Suppressor macrophage treated with lipopolysaccharide for 1 hour (primary cell): ENCODE measurements around the gene CDH23.

Experiments used
- DNase-seq, 3 donors: peaks; one replicate each; pipeline ENCODE4 v3.0.0-alpha.2; 2020 to 2022

Gene CDH23

DNA sequence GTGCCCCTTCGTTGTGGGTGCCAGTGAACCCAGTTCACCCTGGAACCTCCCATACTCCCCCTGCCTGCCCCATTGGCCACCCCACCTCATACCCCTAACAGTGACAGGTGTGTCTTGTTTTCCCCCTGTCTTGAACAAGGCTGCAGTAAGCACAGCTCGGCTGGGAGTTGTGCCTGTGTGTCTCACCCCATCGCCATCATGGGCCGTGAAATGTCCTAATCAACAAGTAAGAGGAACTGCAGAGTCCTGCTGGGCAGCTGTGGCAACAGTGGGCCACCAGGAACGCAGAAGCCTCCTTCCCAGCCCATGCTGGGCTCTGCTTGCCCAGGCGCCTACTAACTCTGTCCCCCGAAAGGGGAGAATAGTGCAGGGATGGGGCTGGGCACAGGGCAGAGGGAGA lies 231.2 kb downstream of the CDH23 start:
- DNase-seq: peak; percentile 39 to 61 (median 57)

DNA sequence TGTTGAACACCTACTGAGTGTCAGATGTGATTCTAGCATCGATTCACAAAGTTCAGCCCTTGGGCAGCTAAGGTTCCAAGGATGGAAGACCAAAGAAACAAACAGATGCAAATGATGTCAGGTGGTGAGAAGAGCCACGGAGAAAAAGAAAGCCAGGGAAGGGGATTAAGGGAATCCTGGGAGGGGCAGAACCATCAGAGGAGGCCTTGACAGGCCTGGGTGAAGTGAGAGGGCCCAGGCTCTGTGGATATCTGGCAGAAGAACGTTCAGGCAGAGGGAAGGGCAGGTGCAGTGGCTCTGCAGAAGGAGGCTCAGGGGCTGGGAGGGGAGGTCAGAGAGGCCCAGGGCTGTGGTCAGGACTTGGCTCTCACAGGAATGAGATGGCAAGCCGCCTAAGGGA lies 232.4 kb downstream of the CDH23 start:
- DNase-seq: no peak

DNA sequence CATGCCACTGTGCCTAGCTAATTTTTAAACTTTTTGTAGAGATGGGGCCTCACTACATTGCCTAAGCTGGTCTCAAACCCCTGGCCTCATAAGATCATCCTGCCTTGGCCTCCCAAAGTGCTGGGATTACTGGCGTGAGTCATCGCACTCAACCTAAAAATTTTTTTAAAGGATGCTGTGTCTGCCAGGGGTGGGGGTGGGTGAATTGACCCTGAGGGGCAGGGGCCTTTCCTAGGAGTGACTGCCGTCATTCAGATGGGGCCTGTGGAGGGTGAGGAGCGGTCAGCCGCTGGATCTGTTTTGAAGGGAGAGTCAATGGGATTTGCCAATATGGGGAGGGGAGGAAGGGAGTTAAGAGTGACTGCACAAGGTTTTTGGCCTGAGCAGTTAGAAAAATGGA lies 233.4 kb downstream of the CDH23 start:
- DNase-seq: no peak

DNA sequence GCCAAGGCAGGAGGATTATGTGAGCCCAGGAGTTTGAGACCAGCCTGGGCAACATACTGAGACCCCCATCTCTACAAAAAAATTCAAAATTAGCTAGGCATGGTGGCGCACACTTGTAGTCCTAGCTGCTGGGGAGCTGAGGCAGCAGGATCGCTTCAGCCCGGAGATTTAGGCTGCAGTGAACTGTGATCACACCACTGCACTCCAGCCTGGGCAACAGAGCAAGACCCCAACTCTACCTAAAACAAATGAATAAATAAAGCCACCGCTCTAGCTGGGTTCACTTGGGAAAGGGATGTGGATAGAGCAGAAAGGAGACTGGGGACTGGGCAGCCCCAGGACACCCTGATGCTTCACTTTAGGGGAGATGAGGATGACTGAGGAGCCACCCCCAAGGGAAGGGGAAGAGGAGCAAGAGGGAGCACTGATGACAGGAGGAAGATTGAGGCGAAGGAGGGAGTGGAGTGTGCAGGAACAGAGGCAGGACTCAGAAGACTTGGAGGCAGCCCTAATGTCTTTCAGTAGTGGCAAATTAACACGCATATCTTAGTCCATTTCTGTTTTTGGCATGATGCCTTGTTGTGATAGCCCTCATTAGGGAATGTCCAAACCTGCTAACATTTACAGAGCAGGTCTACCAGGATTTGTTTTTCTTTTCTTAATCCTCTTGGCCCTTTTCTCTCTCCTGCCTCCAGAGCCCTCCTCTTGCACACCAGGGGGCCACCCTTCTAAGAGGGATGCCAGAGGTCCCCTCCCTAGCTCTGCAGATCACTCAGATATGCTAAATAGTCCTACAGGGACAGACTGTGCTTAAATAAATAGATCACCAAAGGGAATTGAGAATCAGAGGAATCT lies 234.5 kb downstream of the CDH23 start:
- no peak for DNase-seq

DNA sequence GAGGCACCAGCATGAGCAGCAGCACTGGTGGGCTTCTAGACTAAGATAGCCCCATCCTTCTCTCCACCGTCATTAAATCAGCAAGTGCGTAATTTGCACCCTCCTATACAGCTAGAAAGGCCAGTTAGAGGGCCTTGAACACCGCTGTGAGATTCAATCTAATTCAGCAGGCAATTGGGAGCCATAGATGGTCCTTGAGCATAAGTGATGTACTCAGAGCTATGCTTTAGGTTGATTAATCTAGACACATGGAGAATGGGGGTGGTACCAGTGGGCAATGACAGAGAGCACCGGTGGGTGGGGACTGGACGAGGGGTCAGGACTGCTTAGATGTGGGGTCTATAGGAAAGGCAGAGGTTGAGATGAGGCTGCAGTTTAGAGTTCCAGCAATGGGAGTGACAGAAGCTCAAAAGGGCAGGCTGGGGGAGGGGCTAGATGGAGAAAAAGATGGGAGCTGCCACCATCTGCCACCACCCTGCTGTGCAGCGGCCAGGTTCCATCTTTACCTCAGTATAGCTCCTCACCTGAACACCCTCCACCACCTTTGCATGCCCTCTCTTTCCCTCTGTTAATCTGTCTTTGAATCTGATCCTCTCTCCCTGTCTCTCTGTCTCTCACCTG lies 235.6 kb downstream of the CDH23 start:
- no peak for DNase-seq

- DNase-seq: no peak
Measured at GRCh38 chr10:71632896-71633600, 236.3 kb downstream of the CDH23 start.

DNA sequence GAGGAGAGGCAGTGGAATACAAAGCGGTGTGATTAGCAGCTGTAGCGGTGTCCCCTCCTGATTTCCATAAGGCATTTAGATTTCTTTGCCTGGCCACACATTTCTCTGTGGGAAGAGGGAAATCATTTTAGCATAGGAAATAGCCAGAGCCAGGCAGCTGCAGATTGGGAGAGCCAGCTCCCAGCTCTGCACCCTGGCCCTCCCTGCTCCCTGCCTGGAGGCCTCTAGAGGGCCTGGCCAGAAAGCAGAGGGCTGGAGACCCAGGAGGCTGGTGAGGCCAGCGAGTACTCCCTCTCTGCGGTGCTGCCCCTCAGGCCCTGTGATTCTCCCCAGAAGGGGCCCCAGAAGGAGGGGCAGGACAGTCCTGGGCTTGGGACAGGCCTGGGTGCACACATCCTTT lies 237.2 kb downstream of the CDH23 start:
- no peak for DNase-seq

DNA sequence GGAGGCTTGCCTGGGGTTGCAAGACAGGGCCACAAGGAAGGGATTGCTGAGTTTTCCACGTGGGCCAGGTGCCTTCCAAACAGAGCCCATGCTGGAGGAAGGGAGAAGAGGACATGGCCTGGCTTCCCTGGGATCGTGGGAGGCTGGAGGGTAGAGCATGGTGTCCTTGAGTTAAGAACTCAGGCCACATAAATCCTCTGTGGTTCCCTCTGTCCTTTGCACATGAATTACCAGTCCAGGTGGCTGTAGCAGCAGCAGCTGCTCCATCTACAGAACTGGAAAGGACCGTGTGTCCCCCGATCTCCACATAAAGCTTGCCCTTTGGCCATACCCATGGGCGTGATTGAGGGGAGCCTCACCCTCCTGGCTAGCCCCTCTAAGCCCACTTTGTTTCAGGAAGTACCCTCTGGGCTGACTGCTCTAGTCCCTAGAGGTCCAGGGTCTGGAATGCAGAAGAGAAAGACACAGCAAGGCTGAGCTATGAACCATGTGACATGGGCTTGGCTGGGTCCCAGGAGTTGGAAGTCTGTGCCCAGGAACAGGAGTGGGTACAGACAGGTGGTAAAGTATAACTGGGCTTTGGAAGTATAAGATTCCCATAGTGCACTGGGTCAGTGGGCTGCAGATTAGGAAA lies 237.9 kb downstream of the CDH23 start:
- no peak for DNase-seq

DNA sequence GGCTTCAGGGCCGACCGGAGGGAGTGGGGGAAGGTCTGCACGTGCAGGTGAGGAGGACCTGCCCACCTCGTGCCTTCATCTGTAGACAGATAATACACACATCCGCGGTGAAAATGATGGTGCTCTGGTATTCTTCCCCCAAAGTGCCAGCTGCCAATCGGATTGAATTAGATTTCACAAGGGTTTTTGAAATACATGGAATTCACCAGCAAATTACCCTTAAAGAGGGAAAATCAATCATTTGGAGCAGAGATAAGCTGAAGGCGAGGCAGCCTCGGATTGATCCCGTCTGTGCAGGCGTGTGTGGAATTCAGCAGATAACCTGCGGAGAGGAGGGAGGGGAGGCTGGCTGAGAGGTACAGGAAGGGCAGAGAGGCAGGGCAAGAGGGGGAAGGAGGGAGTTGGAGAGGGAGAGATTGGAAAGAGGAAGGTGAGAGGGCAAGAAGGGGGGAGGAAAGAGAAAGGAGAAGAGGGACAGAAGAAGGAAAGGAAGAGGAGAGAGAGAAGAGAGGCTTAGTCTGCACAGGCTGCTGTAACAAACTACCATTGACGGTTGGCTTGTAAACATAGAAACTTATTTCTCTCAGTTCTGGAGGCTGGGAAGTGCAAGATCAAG lies 238.6 kb downstream of the CDH23 start:
- DNase-seq: no peak

DNA sequence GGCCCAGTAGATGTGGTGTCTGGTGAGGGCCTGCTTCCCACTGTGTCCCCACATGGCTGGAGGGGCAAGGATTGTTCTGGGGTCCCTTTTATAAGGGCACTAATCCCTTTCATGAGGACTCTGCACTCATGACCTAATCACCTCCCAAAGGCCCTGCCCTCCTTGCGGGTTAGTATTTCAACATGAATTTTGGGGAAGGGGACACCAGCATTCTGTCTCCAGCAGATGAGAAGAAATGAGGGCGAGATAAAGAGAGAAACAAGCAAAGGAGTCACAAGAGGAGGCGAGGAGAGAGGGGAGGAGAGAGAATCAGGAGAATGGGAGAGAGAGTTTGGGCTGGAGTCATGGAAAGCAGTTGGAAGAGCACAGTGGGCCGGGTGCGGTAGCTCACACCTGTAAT lies 239.1 kb downstream of the CDH23 start:
- DNase-seq: no peak

DNA sequence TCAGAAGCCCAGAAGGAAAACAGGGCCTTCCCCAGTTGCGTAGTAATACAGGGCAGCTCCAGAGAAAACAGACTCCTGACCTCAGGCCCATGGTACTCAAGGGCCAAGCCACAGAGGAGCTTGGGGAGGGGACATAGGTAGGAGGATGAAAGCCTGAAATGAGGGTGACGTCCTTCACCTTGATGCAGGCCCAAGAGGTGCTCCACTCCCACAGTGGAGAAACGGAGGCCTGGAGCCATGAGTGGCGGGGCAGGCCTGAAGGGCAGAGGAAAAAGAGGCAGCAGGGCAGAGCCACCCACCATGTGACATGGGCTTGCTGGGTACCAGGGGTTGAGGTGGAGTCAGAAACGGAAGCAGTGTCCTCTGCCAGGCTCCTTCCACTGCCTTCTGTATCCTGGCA lies 239.9 kb downstream of the CDH23 start:
- no peak for DNase-seq

GRCh38 chr10:71637305-71637704 lies 240.6 kb downstream of the CDH23 start:
- no peak for DNase-seq

DNA sequence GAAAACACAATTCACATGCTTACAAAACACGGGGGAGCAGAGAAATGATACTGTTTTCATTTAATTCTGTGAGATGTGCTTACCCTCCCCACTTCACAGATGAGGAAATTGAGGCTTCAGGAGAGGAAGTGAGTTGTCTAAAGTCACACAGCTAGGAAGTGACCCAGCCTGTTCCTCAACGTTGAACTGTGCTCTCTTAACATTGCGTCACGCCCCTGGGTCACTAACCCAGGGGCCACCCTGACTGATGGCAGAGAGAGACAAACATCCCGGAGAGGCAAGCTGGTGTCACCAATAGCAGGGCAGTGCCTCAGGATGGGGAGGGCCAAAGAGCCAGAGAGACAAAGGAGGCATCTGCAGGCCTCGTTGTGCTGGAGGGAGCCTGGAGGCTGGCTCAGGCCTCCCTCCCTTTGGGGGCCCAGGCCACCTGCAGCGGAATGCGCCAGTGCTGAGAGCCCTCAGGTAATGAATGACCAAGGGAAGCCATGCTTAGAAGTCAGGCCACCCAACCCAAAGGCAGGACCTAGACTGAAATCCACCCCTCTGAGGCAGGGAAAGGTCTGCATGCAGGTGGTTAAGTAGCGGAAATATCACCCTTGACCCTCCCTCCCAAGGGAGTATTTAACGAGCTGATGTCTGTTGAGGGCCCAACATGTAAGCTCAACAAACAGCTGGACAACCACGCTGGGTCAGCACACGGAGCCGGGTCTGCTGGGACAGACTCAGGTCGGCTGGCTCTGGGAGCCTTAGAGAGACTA lies 241.5 kb downstream of the CDH23 start:
- peak; percentile 90 to 95 (median 90) for DNase-seq

- DNase-seq: no peak
Measured at GRCh38 chr10:71638822-71639719, 242.4 kb downstream of the CDH23 start.

GRCh38 chr10:71640607-71641006 lies 243.9 kb downstream of the CDH23 start:
- no peak for DNase-seq

GRCh38 chr10:71641449-71641848 lies 244.7 kb downstream of the CDH23 start:
- no peak for DNase-seq

DNA sequence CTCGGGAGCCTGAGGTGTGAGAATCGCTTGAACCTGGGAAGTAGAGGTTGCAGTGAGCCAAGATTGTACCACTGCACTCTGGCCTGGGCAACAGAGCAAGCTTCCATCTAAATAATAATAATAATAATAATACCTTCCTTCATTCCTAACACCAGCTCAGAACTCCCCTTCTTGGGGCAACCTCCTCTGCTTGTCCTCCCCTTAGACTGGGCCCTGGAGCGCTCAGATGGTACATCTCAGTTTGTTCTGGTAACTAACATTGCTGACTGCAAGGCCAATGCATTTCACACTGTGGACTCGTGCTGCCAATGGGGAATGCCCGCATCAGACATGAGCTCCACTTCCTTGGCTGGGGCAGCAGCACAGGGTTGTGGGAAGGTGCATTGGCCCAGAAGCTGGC lies 245.3 kb downstream of the CDH23 start:
- DNase-seq: no peak

- no peak for DNase-seq
Measured at GRCh38 chr10:71643904-71644303, 247.2 kb downstream of the CDH23 start.

DNA sequence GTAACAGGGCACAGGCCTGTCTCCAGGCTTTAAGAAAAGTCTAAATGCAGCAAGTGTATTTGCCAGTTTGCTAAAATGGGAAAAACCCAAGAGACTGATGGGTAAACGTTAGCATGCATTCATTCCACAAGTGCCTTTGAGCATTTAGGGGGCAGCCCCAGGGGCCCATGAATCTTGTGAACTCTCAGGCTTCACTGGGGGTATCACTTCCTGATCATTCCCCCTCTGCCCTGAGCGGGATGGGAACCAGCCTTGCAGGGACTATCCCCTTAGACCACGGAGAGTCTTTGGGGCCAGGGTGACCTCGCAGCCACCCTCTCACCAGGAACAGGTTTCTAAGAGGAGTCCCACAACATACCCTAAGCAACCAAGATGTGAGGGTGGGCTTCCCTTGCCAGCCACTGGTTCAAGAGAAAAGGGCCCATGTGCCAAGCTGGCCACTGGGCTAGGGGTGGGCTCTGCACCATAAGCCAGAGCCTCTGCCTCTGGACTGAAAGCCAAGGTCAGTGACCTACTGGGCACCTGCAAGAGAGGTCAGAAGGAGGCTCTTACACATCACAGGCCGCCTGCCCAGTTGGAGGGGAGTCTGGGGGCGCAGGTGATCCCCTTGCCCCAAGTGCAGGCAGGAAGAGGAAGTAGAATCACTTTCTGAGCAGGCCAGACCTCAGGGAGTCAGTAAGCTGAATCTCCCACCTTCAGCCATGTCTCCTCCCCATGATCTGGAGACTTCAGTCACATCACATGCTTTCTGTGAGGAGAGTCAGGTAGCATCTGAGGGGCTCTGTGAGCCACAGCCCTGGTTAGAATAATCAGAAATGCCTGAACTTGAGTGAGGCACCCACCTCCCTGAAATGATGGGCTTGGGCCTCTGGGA lies 247.8 kb downstream of the CDH23 start:
- DNase-seq: peak in 2 of 3 donors; percentile 25 to 34

- no peak for DNase-seq
Measured at GRCh38 chr10:71645185-71645584, 248.5 kb downstream of the CDH23 start.
